Measurements from ENCODE around the gene NCOA5.

Gene NCOA5

DNA sequence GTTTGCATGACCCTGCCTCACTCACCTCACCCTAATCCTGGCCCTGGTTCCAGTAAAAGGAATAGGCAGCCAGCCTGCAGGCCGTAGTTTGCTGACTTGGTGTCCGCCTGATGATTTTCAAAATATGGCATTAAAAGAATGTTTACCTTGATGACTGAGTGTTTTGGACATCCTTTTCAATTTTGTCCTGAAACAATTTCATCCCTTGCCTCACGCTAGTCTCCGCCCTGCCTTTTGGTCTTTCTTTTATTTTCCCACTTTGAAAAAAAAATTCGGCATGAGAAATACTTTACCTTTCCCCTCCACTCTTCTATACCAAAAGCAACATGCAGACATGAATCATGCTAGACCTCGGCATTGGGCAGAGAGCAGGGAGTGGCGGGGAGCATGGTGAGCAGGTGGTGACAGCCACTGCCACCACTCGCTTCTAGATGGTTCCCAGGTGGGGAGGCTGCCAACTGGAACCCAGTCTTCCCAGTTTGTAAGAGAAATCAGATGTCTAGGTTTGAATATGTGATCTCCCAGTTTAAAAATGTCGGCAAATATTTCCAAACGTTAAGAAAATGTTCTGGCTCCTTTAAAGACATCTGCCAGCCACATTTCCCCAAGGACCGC, 37.7 kb upstream of the NCOA5 start:
- no peak overlapping the region for H3K27ac ChIP-seq (ENCODE audit: extremely low read depth, low read depth, low read length)
- no peak for TF ChIP-seq ZNF266 (tag by site-specific recombination; IDR thresholded peaks at IDR 0.05; ENCODE audit: low read depth)
- no peak for TF ChIP-seq ZNF433 (tag by site-specific recombination; IDR thresholded peaks at IDR 0.05; ENCODE audit: low read depth)
- no peak for TF ChIP-seq KLF9 (tag by site-specific recombination; IDR thresholded peaks at IDR 0.05; ENCODE audit: low read depth)
- no peak for TF ChIP-seq ZFP41 (tag by site-specific recombination; IDR thresholded peaks at IDR 0.05; ENCODE audit: borderline replicate concordance)
- TF ChIP-seq TCF7L2 (IDR thresholded peaks at IDR 0.05; ENCODE audit: borderline replicate concordance, low read depth, low read length): no peak
- no peak for TF ChIP-seq PRDM1 (tag by site-specific recombination; IDR thresholded peaks at IDR 0.05)
- TF ChIP-seq ZBTB48 (tag by site-specific recombination; IDR thresholded peaks at IDR 0.05): no peak
- TF ChIP-seq, protein P1, sequence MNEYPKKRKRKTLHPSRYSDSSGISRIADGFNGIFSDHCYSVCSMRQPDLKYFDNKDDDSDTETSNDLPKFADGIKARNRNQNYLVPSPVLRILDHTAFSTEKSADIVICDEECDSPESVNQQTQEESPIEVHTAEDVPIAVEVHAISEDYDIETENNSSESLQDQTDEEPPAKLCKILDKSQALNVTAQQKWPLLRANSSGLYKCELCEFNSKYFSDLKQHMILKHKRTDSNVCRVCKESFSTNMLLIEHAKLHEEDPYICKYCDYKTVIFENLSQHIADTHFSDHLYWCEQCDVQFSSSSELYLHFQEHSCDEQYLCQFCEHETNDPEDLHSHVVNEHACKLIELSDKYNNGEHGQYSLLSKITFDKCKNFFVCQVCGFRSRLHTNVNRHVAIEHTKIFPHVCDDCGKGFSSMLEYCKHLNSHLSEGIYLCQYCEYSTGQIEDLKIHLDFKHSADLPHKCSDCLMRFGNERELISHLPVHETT (tag by site-specific recombination; IDR thresholded peaks at IDR 0.05): no peak
- TF ChIP-seq ZNF785 (tag by site-specific recombination; IDR thresholded peaks at IDR 0.05): no peak
- no peak for TF ChIP-seq ZNF629 (tag by site-specific recombination; IDR thresholded peaks at IDR 0.05)
- no peak for TF ChIP-seq ZSCAN30 (tag by site-specific recombination; IDR thresholded peaks at IDR 0.05)
- no peak for TF ChIP-seq ZNF654 (tag by site-specific recombination; IDR thresholded peaks at IDR 0.05; ENCODE audit: low read depth)
- TF ChIP-seq, protein P2, sequence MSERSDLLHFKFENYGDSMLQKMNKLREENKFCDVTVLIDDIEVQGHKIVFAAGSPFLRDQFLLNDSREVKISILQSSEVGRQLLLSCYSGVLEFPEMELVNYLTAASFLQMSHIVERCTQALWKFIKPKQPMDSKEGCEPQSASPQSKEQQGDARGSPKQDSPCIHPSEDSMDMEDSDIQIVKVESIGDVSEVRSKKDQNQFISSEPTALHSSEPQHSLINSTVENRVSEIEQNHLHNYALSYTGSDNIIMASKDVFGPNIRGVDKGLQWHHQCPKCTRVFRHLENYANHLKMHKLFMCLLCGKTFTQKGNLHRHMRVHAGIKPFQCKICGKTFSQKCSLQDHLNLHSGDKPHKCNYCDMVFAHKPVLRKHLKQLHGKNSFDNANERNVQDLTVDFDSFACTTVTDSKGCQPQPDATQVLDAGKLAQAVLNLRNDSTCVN (tag by site-specific recombination; optimal IDR thresholded peaks at IDR 0.05): no peak
- no peak for TF ChIP-seq ZNF132 (tag by site-specific recombination; IDR thresholded peaks at IDR 0.05; ENCODE audit: borderline replicate concordance)
- no peak for TF ChIP-seq ZNF426 (tag by site-specific recombination; IDR thresholded peaks at IDR 0.05)
- TF ChIP-seq ZNF248 (tag by site-specific recombination; IDR thresholded peaks at IDR 0.05): no peak
- no peak for TF ChIP-seq IKZF3 (tag by site-specific recombination; IDR thresholded peaks at IDR 0.05)
- no peak for TF ChIP-seq ZNF521 (tag by site-specific recombination; IDR thresholded peaks at IDR 0.05)
- H3K9me3 ChIP-seq (ENCODE audit: control insufficient read depth, insufficient read depth, low read depth, low read length): no peaks in the 10 kb centered on the region
- POLR2A ChIA-PET: no interaction called here
- no peaks in the 10 kb centered on the region for H3K36me3 ChIP-seq (ENCODE audit: control insufficient read depth in 2 of 2, insufficient read depth in 1 of 2, low read length in 2 of 2)
- no peaks in the 10 kb centered on the region for H3K4me1 ChIP-seq (ENCODE audit: control insufficient read depth, insufficient read depth, low read length)
- CTCF ChIA-PET: interaction anchor here (0.7 to 4.1 kb wide), 8 partner anchors 10 to 308 kb away, joined by 3 to 45 read pairs (median 4); partner anchors contain the start of gene CD40
- H3K4me3 ChIP-seq (ENCODE audit: low read depth, low read length): no peak overlapping the region

DNA sequence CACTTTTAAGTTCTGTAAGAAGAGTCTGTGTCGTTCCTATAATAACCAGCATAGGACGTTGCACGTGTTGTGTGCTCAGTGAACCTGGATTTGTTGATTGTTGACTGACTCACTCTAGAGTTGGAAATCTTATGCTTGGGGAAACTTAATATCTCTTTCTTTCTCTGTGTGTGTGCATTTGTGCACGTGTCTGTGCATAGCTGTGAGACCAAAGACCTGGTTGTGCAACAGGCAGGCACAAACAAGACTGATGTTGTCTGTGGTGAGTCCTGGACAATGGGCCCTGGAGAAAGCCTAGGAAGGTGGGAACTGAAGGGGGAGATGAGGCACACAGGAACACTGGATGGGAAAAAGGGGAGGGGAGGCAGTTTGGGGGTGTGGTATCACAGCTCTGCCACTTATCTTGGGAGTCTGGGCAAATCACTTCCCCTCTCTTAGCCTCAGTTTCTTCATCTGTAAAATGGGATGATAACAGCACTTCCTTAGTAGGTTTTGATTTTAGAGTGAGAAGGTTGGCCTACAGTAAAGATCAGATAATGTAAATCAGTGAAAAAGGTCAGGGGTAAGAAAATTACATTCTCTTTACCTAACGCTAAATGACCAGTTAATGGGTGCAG, 36.8 kb upstream of the NCOA5 start:
- Histone ChIP-seq H3K27ac (ENCODE audit: extremely low read depth, low read depth, low read length) (no peak overlapping the region), H3K9me3 (ENCODE audit: control insufficient read depth, insufficient read depth, low read depth, low read length) (no peaks in the 10 kb centered on the region), H3K4me3 (ENCODE audit: low read depth, low read length) (no peak overlapping the region), H3K4me1 (ENCODE audit: control insufficient read depth, insufficient read depth, low read length) (no peaks in the 10 kb centered on the region), H3K36me3 (ENCODE audit: control insufficient read depth in 2 of 2, insufficient read depth in 1 of 2, low read length in 2 of 2) (no peaks in the 10 kb centered on the region)
- 0 out of 2 replicates have a peak, but pooled peaks have one; percentile 16 for TF ChIP-seq SCRT2 (tag by site-specific recombination; IDR thresholded peaks at IDR 0.05)
- TF ChIP-seq, protein P3, sequence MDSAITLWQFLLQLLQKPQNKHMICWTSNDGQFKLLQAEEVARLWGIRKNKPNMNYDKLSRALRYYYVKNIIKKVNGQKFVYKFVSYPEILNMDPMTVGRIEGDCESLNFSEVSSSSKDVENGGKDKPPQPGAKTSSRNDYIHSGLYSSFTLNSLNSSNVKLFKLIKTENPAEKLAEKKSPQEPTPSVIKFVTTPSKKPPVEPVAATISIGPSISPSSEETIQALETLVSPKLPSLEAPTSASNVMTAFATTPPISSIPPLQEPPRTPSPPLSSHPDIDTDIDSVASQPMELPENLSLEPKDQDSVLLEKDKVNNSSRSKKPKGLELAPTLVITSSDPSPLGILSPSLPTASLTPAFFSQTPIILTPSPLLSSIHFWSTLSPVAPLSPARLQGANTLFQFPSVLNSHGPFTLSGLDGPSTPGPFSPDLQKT (IDR thresholded peaks at IDR 0.05; ENCODE audit: borderline replicate concordance, low read depth, low read length): no peak
- ChIA-PET POLR2A (no interaction called here), CTCF (interaction anchor here (0.7 to 1.8 kb wide), 2 partner anchors 48 to 510 kb away, joined by 3 to 4 read pairs; no protein-coding TSS in a partner anchor)

All from HEK293 (cell line).